LoVo (cell line): ENCODE measurements around the gene ZNF277.
"Not testable (repeated sequence)": the region's sequence is repeated elsewhere in the genome, so short reads cannot be mapped to it uniquely, and the experiment has no call there.

Source experiments
- DNase-seq: peaks from one replicate; pipeline ENCODE4 v3.0.0-alpha.2; 2016; ENCODE audit warnings: low spot score

Gene ZNF277

DNA sequence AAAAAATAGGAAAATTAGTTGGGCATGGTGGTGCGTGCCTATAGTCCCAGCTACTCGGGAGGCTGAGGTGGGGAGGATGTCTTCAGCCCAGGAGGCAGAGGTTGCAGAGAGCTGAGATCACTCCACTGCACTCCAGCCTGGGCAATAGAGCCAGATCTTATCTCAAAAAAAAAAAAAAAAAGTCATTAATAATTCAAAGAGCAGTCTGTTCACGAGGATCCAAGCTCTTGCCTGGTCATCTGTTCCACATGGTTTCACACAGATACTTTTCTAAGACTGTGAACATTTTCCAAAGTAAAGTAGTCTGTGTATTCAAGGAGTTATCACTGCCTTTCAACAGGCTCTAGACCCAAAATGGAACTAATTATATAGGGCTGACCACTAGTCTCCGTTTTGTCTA lies 86.9 kb downstream of the ZNF277 start:
- DNase-seq: no peak

DNA sequence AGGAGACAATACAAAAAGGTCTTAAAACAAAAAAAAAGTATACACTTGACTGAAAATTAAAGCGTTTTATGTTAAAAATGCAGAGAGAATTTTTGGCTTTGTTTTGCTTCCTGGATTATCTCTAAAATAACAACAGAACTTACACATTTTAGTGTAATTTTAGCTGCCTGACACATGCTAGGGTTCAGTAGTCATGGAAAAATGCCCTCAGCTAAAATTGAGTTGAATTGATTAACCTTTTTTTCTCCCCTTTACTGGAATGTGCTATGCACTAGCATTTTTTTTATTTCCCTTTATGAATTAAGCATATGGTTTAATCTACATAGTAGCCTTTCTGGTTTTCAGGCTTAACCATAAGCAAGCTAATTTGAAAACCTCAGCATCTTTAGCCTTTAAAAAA lies 89.9 kb downstream of the ZNF277 start:
- DNase-seq: no peak

DNA sequence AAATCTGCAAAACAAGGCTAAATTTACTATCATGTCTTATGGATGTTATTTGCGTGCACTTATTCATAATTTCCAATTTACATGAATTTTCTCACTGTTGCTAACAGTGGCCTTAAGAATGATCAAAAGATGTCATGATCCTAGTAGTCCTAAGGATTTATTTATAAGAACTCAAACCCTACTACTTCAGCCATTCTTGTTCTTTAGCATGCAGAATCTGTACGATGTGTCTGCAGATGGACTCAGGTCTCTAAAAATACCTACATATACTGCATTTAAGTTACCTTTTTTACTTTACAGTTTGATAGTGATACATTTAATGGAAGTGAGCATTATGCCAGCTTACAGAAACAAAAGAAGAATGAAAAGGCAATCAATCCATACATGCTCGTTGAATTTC lies 91.2 kb downstream of the ZNF277 start:
- no peak for DNase-seq

DNA sequence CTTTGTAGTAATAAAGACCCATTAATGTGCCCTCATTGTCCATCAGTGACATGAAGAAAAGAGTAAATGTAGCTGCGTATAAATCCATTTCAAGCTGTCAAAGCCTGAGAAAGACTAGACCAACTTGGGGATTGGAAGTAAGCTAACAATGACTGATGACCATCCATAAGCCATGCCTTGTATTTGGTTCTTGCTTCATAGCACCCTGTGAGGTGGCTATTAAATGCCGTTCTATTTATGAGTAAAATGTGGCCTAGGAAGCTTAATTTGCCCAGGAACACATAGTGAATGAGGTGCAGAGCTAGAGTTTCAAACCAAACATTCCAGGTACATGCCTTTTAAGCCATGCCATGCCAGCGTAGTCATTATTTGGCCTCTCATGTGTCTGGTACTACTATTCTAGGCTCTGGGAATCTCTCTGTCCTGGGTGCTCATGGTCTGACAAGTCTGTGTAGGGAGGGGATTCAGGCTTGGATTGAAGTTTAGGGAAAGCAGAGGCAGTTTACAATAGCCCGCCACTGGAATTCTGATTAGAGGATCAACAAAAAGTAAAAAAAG lies 92.1 kb downstream of the ZNF277 start:
- DNase-seq: no peak

DNA sequence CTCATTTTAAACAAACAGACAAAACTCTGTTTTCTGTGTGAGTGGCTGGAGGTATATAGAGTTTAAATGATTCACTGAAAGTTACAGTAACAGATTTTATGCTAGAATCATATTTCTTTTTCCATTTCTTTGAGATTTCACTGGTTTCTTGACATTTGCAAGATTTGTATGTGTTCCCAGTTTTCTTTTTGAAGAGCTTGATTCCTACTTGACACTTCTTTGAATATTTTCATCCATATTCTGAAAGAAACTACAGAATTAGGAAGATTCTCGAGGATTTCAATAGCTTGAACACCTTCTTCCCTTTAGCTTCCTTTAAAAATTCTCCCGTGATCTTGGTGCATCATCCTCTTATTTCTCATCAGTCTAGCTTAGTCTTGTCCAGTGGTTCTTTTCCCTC lies 93.6 kb downstream of the ZNF277 start:
- no peak for DNase-seq

DNA sequence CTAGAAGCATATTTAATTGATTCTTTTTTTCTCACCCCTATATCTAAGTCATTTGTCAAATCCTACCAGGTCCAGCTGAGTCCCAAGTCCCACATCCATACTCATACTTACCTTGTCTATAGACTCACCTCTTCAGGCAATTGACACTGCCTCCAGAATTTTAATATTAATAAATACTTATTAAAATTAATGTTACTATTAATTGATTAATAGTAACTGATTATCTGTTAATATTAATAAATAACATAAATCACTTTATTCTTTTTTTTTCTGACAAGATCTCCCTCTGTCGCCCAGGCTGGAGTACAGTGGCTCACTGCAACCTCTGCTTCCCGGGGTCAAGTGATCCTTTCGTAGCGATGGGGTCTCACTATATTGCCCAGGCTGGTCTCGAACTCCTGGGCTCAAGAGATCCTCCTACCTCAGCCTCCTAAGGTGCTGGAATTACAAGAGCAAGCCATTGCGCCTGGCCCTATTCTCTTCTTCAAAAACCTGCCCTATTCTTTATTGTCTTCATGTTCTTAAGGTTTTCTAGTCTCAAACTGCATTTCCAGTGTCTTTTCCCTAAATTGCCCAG lies 94.4 kb downstream of the ZNF277 start:
- DNase-seq: no peak

DNA sequence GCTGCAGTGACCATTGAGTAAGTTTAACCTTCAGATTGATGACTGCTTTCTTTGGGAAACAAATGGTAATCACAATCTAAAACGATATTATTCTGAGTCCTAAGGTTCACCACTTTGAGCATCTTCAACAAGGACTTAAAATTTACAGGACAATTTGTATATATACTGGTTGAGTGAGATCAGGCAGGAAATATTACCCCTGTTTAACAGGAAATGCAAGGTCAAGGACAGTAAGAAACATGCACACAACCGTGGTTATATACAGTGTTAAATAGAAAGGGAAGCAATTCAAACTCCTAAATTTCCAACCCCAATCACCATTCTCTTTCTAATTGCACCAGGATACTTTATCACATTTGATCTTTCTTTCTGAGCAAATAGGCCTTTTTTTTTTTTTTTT lies 96.1 kb downstream of the ZNF277 start:
- DNase-seq: no peak

DNA sequence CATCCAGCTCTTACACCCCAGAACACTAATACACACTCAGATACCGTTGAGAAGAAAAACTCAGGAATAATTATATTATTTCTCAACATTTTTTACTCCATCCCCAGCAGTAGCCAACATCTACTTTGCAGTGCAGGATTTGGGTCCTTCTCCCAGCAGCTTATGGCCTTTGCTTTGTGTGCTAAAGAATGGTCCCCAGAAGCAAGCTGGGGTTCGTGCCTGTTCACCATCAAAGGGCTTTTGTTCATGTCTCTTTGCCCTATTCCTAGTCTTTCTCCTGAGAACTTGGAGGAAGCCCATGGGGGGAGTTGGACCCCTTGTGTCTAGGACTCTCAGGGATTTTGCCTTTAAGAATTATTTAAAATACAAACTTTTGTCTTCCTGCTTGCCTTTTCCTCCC lies 100.4 kb downstream of the ZNF277 start:
- no peak for DNase-seq

DNA sequence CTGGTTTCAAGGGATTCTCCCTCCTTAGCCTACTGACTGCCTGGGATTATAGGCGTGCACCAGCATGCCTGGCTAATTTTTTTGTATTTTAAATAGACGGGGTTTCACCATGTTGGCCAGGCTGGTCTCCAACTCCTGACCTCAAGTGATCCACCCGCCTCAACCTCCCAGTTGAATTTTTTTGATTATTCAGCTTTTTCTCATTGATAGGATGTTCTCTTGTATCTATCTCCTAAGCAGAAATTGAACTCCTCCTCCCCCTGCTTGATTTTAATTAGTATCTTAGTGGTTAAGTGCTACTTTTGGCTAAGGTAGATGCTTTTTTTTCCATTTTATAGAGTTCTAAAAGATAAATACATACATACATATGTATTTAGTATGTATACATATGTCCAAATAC lies 101.0 kb downstream of the ZNF277 start:
- DNase-seq: no peak

DNA sequence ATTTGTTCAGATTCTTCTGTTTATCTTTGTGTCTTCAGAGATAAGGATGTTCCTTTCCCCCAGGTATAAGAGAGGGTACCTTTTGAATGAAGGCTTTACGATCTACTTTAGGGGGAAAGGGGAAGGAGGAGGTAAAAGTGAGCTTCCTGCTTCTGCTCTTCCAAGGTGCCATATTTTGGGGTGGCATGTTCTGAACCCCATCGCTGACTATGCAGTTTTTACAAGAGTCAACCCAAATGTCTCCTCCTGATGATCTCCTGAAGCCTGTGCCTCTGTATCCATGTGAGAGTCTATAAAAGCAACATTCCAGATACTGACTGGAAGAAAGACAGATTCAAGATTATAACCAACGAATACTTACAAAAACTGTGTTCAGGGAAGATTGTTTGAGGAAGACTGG lies 102.5 kb downstream of the ZNF277 start:
- DNase-seq: no peak

DNA sequence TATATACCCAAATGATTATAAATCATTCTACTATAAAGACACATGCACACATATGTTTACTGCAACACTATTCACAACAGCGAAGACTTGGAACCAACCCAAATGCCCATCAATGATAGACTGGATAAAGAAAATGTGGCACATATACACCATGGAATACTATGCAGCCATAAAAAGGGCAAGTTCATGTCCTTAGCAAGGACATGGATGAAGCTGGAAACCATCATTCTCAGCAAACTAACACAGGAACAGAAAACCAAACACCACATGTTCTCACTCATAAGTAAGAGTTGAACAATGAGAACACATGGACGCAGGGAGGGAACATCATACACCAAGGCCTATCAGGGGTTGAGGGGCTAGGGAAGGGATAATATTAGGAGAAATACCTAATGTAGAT lies 110.3 kb downstream of the ZNF277 start:
- DNase-seq: not testable (repeated sequence)

DNA sequence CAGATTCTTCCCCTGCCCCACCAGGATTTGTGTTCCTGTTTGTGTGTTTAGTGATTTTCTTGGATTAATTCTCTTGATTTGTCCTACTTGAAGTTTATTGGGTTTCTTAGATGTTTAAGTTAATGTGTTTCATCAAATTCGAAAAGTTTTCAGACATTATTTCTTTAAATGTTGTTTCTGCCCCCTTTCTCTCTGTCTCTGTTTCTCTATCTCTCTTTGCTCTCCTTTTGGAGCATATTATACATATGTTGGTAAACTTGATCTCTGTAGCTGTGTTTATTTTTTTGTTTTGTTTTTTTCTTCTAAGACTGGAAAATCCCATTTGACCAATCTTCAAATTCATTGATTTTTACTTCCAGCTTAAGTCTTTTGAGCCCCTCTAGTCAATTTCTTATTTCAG lies 115.6 kb downstream of the ZNF277 start:
- no peak for DNase-seq

DNA sequence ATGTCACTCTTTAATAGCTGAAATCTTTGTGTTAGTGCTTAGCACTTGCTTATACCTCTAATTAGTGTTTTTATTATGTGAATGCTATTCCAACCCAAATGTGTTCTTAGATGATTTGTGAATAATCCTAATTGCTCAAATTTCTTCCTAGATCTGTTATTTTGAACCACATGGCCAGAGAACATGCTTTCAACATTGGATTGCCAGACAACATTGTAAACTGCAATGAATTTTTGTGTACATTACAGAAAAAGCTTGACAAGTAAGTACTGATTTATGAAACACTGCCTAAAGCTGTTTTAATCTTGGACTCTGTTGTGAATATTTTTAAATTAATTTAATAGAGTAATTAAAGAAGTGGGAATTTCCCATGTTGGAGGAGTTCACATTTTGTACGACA lies 121.1 kb downstream of the ZNF277 start:
- no peak for DNase-seq

DNA sequence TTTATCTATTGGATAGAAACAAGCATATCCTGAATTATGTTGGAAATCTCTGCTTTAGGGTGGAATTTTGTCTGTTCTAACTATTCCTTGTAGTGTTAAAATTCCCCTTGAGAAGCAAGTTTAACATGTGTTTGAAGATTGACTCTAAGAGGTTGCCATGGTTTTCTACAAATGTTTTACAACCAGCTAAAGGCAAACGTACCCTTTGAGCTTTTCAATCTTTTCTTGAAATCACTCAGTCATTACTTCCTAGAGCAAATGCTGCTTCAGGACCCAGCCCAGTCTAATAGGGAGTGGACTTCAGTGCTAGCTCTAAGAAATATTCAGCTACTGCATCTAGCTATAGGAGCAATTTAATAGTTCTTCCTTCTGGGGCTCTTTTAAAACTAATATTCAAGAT lies 125.0 kb downstream of the ZNF277 start:
- DNase-seq: no peak

DNA sequence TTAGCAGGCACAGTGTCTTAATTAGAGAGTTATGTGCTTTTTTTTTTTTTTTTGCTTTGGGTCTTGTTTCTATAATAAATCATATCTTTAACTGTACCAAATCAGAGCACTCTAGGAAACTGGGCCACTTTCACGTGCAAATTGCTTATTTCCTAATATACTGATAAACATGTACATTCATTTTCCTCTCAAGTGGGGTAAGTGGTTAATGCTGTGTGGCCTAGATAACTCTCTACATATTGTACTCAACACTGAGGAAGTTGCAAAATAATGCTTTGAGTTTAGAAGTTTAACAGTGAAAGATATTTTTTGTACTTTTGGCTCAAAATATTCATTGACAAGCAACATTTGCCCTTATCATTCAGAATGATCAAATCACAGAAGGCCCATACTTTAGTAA lies 127.9 kb downstream of the ZNF277 start:
- no peak for DNase-seq

DNA sequence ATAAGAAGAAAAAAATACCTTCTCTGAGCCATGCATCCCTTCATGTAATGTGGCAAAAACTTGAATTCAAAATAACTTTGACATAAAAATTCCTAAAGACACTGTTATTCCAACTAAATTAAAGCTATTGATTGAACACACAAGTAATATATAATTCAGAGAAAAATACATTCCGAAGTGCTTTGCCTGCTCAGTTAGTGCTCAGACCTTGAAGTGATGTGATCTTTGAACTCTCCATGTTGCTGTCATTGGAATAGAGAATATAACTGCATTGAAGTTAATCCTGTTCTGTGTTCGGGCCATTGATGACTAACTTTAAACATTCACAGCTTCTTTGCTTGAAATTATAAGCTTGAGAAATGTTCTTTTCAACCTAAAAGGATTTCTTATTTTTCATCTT lies 129.8 kb downstream of the ZNF277 start:
- DNase-seq: no peak

DNA sequence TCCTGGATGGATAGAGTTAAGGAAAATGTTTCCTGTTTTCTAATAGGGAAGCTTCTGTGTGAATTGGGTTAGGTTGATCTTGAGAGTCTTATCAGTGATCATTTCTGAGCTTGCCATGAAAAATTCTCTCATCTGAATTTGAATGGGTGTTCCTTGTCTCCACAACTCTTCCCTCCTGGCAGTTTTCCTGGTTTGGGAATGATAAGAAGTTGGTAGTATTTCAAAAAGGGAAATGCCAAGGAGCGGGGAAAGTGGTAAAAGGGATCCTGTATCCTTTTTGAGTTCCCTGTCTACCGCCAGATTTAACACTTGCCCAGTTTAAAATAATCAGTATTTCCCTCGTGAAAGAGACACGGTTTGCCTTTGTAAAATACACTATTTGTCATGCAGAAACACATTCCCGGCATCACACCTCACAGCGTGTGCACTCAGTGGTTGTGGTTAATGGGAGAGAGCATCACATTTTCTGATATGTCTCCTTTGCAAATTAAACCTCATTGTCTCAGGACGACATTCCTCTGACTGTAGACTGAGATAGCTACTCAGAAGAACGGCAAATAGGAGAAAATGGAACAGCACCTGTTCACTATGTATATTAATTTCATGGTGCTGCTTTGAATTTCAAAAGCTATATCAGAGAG lies 130.6 kb downstream of the ZNF277 start:
- no peak for DNase-seq

DNA sequence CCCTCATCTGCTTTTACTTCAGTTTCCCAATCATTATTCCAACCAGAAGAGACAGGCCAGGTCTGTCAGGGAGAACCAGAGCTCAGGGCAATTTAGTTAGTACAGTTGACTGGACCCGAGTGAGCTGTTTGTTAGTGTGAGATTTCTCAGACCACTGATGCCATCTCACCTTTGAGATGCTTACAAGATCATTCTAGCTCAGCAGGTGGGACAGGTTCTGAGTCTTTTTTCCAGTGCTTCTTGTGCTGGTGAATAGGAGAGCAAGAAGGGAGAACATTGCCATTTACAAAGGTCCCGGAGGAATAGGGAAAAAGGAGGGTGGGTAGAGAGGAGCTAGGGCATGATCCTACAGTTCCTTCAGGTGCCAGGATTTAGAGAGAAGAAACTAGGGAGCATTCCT lies 131.4 kb downstream of the ZNF277 start:
- no peak for DNase-seq

DNA sequence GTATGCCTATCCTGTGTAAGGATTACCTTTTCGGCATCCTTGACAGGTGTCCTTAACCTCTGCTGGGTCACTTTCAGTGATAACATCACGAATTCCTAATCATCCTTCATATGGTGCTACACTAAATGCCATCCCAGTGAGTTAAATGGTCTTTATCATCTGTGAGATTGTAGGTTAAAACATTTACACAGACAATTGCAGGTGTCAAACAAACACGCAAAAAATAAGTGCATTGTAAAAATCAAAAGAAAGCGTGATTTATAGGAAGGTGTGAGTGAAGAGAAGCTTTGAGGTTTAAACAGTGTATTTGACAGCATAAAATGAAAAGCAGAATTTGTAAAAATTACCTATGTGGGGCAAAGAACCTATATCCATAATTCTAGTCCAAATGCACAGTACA lies 132.3 kb downstream of the ZNF277 start:
- DNase-seq: no peak

DNA sequence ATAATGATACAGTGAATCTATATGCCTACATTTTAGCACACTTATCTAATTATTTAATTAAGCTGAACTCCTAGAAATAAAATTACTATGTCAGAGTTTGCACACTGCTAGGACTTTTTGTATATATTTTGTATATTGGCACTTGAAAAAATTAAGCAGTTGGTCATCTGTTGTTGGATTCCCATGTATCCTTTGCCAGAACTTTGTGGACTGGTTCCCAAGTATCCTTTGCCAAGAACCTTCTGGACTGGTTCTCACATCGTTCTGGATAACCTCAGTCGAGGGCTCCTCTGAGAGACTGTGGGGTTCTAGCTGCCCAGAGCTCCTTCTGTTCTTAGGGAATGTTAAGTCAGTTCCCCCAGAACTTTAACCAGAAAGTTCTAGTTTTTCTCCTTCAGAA lies 135.0 kb downstream of the ZNF277 start:
- no peak for DNase-seq

DNA sequence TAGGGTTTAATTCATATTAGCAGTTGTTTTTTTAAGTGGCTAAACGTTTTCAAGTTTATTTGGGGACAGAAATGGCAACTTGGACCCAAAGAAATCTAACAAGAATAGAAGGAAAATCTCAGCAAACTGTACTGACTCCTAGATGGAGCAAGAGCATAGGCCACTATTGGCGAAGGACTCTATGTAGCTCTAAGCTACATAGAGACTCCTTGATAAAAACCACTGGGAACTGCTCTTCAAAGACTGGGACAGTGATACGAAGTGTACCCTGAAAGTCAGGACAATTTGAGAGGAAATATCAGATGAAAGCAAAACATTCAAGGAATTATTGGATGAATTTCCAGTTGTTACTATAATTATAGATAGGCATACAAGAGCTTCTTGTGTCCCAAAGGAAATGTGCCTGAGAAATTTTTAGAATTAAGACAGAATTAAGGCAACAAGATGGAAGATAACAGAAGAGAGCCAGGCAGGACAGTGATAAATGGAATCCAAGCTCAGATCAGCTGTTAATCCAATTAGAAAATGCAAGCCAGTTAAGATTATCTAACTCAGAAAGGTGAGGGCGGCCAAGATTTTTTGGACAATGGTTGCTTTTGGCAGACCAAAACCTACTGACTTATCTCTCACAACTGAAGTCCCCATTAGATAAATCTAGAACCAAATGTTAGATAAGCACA lies 140.0 kb downstream of the ZNF277 start:
- DNase-seq: no peak

DNA sequence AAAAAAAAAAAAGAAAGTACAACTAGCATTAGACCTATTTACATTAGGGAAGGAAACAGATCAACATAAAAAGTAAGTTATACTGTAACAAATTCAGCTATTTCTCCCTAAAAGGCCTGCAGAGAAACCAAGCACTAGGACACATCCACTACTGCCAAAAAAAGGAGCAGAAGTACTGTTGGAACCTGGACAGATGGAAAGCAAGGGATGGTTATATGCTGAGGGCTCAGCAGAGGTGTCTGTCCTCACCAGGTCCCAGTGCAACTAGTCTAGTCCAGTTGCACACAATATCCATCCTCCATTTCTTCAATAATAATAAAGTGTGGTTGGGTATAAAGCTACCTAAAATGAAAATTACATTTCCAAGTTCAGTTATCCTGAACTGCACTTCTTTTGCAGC lies 140.6 kb downstream of the ZNF277 start:
- DNase-seq: no peak

DNA sequence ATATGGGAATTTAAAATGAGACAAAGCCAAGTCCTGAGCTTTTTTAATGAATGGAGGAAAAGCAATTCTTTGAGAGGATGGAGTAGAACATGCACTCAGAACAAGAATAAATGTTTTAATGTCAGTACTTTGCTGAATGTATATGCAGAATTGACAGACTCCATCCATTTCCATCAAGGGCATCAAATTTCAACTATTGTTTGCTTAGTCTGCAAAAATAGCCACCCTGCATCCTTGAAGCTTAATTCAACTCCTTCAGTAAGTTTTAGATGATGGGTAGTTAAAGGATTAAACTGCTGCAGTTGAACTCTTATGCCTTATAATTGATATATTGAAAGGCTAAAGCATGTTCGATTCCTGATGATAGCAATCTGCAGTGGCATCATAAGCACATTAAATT lies 144.1 kb downstream of the ZNF277 start:
- DNase-seq: no peak

DNA sequence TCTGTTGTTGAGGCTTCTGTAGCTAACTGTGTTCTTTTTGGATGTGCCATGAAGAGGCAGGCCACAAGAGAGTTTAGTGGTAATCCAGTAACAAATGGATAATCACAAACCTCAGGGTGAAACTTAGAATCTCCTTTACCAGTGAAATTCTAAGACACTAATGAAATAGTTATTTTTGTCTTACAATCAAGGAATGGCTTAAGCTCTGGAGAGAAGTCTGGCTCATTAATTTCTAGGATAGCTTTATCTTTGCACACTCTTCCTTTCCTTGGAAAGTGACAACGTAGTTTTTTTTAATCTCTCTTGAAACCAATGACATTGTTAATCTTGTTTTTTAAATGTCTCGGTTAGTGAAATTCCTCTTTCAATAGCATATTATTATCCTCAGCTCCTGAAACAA lies 150.1 kb downstream of the ZNF277 start:
- no peak for DNase-seq
